GM12875 (cell line): ENCODE measurements around the gene SPINK5.

Experiments used
- H3K4me3 ChIP-seq: one replicate; pipeline ENCODE4 v1.5.1; 2011; ENCODE audit warnings: low read depth, low read length, control low read depth
- TF ChIP-seq, protein P1 (sequence below): IDR thresholded peaks from 2 replicates; pipeline ENCODE4 v1.5.1; 2011; ENCODE audit warnings: low read depth, mild to moderate bottlenecking, control low read depth, inconsistent platforms, low read length, moderate library complexity, borderline replicate concordance; ENCODE audit not compliant: insufficient read depth

SPINK5 gene

DNA sequence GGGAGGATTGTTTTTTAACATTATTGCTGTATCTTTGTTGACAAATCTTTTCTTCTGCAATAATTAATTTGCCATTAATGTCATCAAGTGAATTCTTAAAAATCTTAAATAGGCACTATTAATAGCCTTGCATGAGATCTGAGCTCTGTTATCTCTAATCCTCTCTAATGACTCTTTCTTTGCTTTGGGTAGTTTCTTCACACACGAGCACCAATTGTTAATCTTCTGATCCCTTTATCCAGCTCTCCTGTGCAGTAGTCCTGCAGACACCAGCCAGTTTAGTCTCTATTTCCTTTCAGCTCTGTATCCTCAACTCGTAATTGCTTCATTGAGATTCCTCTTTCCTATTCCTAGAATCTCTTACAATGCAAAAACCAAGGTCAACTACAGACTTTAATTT is 112.7 kb downstream of the SPINK5 start:
- no peak overlapping the region for H3K4me3 ChIP-seq
- TF ChIP-seq, protein P1, sequence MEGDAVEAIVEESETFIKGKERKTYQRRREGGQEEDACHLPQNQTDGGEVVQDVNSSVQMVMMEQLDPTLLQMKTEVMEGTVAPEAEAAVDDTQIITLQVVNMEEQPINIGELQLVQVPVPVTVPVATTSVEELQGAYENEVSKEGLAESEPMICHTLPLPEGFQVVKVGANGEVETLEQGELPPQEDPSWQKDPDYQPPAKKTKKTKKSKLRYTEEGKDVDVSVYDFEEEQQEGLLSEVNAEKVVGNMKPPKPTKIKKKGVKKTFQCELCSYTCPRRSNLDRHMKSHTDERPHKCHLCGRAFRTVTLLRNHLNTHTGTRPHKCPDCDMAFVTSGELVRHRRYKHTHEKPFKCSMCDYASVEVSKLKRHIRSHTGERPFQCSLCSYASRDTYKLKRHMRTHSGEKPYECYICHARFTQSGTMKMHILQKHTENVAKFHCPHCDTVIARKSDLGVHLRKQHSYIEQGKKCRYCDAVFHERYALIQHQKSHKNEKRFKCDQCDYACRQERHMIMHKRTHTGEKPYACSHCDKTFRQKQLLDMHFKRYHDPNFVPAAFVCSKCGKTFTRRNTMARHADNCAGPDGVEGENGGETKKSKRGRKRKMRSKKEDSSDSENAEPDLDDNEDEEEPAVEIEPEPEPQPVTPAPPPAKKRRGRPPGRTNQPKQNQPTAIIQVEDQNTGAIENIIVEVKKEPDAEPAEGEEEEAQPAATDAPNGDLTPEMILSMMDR: no peak

DNA sequence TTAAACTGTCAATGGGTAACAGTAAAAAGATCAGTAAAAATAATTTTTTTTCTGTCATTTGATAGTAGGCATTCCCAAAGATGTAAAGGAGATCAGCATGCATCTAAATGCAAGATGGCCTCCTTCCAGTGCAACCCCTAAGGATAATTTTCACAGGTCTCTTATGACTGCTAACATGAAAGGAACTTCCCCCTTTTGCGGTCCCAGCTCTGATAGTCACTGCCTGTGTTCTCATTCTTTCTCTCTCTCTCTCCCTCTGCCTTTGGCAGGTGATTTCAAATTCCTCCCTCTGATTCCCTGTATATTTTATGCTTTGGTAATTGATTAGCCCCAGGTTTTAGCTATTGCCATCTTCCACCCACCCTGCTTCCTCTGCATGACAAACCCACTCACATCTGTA is 113.4 kb downstream of the SPINK5 start:
- no peak overlapping the region for H3K4me3 ChIP-seq
- TF ChIP-seq, protein P1: no peak

DNA sequence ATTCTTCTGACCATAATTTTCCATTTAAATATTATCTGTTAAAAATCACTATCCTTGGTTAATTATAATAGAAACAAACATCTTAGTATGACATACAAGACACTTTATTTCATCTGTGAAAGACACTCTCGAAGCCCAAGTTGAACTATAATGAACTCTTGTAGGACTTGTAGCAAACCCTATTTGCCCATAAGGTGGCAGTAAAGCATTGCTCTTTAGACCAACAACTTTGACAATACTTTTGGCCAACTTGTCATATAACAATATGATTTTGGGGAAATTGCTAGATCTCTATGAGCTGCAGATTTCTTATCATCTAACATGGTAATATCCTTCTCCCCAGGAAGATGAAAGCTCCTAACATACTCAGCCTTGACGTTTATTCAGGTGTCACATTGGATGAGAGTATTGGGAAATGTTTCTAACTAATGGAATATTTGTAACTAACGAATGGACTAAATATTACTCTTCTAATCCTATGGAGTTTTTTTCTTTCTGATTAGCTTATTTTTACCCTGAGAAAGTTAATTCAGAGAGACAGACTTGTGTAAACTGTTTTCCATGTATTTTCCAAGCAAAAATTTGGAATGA is 115.5 kb downstream of the SPINK5 start:
- TF ChIP-seq, protein P1: peak; percentile 50; the same call in 1 of the 2 replicates
- H3K4me3 ChIP-seq: no peak overlapping the region

DNA sequence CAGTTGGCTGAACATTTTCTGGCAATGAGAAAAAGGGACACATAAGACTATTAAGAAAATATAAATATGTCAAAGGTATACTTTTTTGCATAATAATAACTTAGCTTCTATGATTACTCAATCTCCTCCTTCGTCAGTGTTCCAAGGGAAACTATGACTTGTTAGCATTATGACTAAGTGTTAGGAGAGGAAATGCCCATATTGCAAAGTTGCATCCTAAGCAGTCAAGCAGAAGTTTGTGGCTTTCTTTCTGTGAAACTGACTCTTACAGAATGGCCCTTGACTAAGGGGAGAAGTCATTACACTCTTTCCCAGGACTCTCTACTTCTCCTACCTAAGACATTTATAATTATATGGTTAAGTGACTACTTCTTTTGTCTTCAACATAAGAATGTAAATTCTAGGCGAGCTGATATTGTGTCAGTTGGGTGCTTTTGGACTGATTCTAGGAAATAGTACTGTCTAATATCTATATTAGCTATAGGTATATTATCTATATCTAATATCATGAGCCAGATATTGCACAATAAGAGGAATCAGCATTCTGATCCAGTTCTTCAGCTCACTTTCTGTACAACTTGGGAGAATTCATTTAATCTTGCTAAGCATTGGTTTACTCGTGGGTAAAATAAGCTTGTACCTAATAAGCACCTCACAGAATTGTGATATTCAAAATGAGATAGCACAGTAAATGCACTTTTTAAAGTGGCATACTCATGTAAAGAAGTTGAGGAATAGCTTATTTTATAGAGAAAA is 122.6 kb downstream of the SPINK5 start:
- TF ChIP-seq, protein P1: no peak
- H3K4me3 ChIP-seq: no peak overlapping the region
